GM19240 (cell line): ENCODE measurements around the gene CKAP4.

Experiments
- DNase-seq: peaks from one replicate; pipeline ENCODE4 v3.0.0; 2011; ENCODE audit warnings: low spot score; ENCODE audit not compliant: insufficient read length

CKAP4 gene

GRCh38 chr12:106205208-106206069 lies 42.4 kb downstream of the CKAP4 start:
- no peak for DNase-seq

GRCh38 chr12:106204312-106204711 lies 43.5 kb downstream of the CKAP4 start:
- no peak for DNase-seq

- DNase-seq, result no peak
Measured at GRCh38 chr12:106197906-106198623, 49.8 kb downstream of the CKAP4 start.

GRCh38 chr12:106195621-106196027 lies 52.2 kb downstream of the CKAP4 start:
- no peak for DNase-seq

- DNase-seq, result no peak
Measured at GRCh38 chr12:106194351-106194750, 53.5 kb downstream of the CKAP4 start.

DNA sequence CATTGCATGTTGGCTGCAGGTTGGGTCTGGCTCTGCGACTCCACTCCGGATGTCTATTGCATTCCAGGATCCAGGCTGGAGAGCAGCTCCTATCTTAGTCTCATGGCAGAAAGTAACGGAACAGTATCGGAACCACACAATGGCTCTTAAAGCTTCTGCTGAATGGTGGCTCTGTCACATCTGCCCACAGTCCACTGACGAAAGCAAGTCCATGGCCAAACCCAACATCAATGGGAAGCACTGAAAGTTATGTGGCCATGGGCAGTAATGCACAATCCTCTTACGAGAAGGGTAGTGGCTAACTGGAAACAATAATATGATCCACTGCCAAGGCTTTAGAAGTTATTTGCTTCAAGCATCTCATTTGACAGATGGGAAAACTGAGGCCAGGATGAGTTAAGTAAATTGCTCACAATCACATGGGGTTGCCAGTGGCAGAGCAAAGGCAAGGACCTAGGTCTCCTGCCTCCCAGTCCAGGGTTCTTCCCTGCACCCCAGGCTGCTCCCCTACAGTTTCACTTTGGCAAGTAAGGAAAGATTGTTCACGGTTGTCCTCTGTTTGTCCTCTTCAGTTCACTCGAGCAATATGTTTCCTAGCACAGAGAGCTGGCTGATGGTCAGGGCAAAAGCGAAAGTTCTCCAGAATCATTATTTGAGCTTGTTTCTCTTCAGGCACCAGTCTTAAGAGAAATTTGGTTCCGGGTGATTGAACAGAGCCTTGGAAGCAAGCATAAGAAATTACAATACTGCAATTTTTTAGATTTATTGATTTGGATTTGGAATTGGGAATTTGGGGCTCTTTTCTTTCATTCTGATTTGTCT lies 54.2 kb downstream of the CKAP4 start:
- DNase-seq, result no peak

- DNase-seq, result no peak
Measured at GRCh38 chr12:106192659-106193393, 55.0 kb downstream of the CKAP4 start.

GRCh38 chr12:106190581-106190980 lies 57.2 kb downstream of the CKAP4 start:
- no peak for DNase-seq

- DNase-seq, result no peak
Measured at GRCh38 chr12:106189341-106189740, 58.5 kb downstream of the CKAP4 start.

GRCh38 chr12:106188256-106188655 lies 59.6 kb downstream of the CKAP4 start:
- no peak for DNase-seq
